OCI-LY7 (cell line): Measurements from ENCODE around the gene KLHL1.

Experiments
- CTCF ChIP-seq: fragments of 200-600 bp; sonication (generic); conservative IDR thresholded peaks from 2 replicates; pipeline ENCODE4 v1.5.1; 2014; ENCODE audit warnings: mild to moderate bottlenecking, antibody characterized with exemption, low read length, moderate library complexity, mixed read lengths
- EZH2phosphoT487 ChIP-seq: fragments of 200-600 bp; sonication (generic); IDR thresholded peaks from 2 replicates; pipeline ENCODE4 v1.6.1; 2018; ENCODE audit warnings: low read depth, borderline replicate concordance, mild to moderate bottlenecking, mixed run types, antibody characterized with exemption, low read length, moderate library complexity, mixed read lengths

DNA sequence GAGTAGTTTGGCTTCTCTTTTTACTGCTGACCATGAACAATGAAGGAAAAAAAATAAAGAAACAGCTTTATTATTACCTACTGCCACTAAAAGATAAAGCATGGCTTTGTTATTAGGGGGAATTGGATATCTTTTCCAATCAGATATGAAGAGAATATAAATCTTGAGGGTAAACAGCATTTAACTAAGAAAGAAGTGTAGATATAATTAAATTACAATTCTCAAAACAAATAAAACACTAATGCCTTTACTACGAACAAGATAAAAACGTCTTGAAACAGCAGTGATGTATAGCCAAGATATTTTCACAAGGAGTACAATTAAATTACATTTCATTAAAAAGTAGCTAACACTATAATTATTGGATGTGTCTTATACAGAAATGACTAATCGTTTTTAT is 426.5 kb downstream of the KLHL1 start:
- no peak for TF ChIP-seq CTCF
- TF ChIP-seq EZH2phosphoT487 = no peak
